H9 (cell line): ENCODE measurements around the gene SPECC1L. TPM values are rescaled to one million over a fixed set of nuclear protein-coding genes. Genes with fewer than 3 reads are reported as not detected.
"Not testable (repeated sequence)": the region's sequence is repeated elsewhere in the genome, so short reads cannot be mapped to it uniquely, and the experiment has no call there.

Experiments
- DNase-seq: peaks from one replicate; pipeline ENCODE4 v3.0.0-alpha.2; 2017
- H2AFZ ChIP-seq: one replicate; pipeline ENCODE4 v1.6.1; 2013; ENCODE audit warnings: mild to moderate bottlenecking, low read length, control low read depth, moderate library complexity
- H2AK5ac ChIP-seq: 2 replicates; pipeline ENCODE4 v1.6.1; 2013; ENCODE audit warnings: low read length, control low read depth, mixed read lengths; ENCODE audit not compliant: insufficient read length
- H2BK120ac ChIP-seq: one replicate; pipeline ENCODE4 v1.6.1; 2013; ENCODE audit warnings: low read depth, mild to moderate bottlenecking, low read length, control low read depth, inconsistent platforms; ENCODE audit not compliant: poor library complexity, severe bottlenecking
- H2BK12ac ChIP-seq: 2 replicates; pipeline ENCODE4 v1.6.1; 2013; ENCODE audit warnings: low read length, control low read depth, mixed read lengths, low read depth; ENCODE audit not compliant: insufficient read length
- H2BK15ac ChIP-seq: 2 replicates; pipeline ENCODE4 v1.6.1; 2013; ENCODE audit warnings: low read depth, low read length, control low read depth
- H2BK20ac ChIP-seq: one replicate; pipeline ENCODE4 v1.6.1; 2013; ENCODE audit warnings: low read depth, mild to moderate bottlenecking, low read length, control low read depth, inconsistent platforms; ENCODE audit not compliant: poor library complexity, severe bottlenecking
- H2BK5ac ChIP-seq: 2 replicates; pipeline ENCODE4 v1.6.1; 2013; ENCODE audit warnings: low read length, control low read depth, mixed read lengths; ENCODE audit not compliant: insufficient read length
- H3K14ac ChIP-seq: 2 replicates; pipeline ENCODE4 v1.6.1; 2013; ENCODE audit warnings: low read length, control low read depth; ENCODE audit not compliant: insufficient read depth
- H3K18ac ChIP-seq: 2 replicates; pipeline ENCODE4 v1.6.1; 2013; ENCODE audit warnings: low read depth, mild to moderate bottlenecking, mixed read lengths, low read length, control low read depth; ENCODE audit not compliant: insufficient read length
- H3K23ac ChIP-seq: 2 replicates; pipeline ENCODE4 v1.6.1; 2013; ENCODE audit warnings: low read length, control low read depth, mixed read lengths, low read depth; ENCODE audit not compliant: insufficient read length
- H3K23me2 ChIP-seq: 2 replicates; pipeline ENCODE4 v1.6.1; 2013; ENCODE audit warnings: low read depth, mild to moderate bottlenecking, mixed read lengths, low read length, control low read depth; ENCODE audit not compliant: insufficient read length, poor library complexity, severe bottlenecking
- H3K27ac ChIP-seq: 2 replicates; pipeline ENCODE4 v1.5.1; 2013; ENCODE audit warnings: low read length, control low read depth, mixed read lengths, low read depth; ENCODE audit not compliant: insufficient read length
- H3K27me3 ChIP-seq: 2 replicates; pipeline ENCODE4 v1.6.1; 2013; ENCODE audit warnings: low read length, control low read depth, inconsistent platforms; ENCODE audit not compliant: insufficient read depth
- H3K4ac ChIP-seq: 2 replicates; pipeline ENCODE4 v1.6.1; 2013; ENCODE audit warnings: low read depth, mild to moderate bottlenecking, control low read depth, inconsistent platforms, low read length, moderate library complexity
- H3K4me1 ChIP-seq: 2 replicates; pipeline ENCODE4 v1.6.1; 2013; ENCODE audit warnings: low read length, control low read depth, inconsistent platforms; ENCODE audit not compliant: insufficient read depth
- H3K4me2 ChIP-seq: 2 replicates; pipeline ENCODE4 v1.6.1; 2013; ENCODE audit warnings: low read length, control low read depth, mixed read lengths; ENCODE audit not compliant: insufficient read length, insufficient read depth
- H3K56ac ChIP-seq: 2 replicates; pipeline ENCODE4 v1.6.1; 2013; ENCODE audit warnings: low read depth, mild to moderate bottlenecking, mixed read lengths, low read length, control low read depth; ENCODE audit not compliant: insufficient read length
- H3K79me1 ChIP-seq: 2 replicates; pipeline ENCODE4 v1.6.1; 2013; ENCODE audit warnings: low read depth, mild to moderate bottlenecking, moderate library complexity, low read length, control low read depth, inconsistent platforms; ENCODE audit not compliant: insufficient read depth, poor library complexity, severe bottlenecking
- H3K79me2 ChIP-seq: 2 replicates; pipeline ENCODE4 v1.6.1; 2013; ENCODE audit warnings: low read length, control low read depth, inconsistent platforms; ENCODE audit not compliant: insufficient read depth
- H3K9ac ChIP-seq: 2 replicates; pipeline ENCODE4 v1.6.1; 2013; ENCODE audit warnings: low read length, control low read depth, mixed read lengths; ENCODE audit not compliant: insufficient read length; ENCODE audit errors: extremely low read depth
- H3K9me3 ChIP-seq: one replicate; pipeline ENCODE4 v1.6.1; 2013; ENCODE audit warnings: low read depth, low read length, inconsistent platforms; ENCODE audit not compliant: control insufficient read depth
- H3T11ph ChIP-seq: one replicate; pipeline ENCODE4 v1.6.1; 2013; ENCODE audit warnings: mild to moderate bottlenecking, low read length, control low read depth, inconsistent platforms
- H4K20me1 ChIP-seq: one replicate; pipeline ENCODE4 v1.6.1; 2013; ENCODE audit not compliant: control insufficient read depth, insufficient read length, insufficient read depth
- H4K5ac ChIP-seq: 2 replicates; pipeline ENCODE4 v1.6.1; 2013; ENCODE audit warnings: low read depth, mild to moderate bottlenecking, mixed read lengths, low read length, control low read depth; ENCODE audit not compliant: insufficient read length
- H4K8ac ChIP-seq: replicated peaks from 2 replicates; pipeline ENCODE4 v1.6.1; 2013; ENCODE audit warnings: low read length, control low read depth, mixed read lengths, low read depth; ENCODE audit not compliant: insufficient read length
- H4K91ac ChIP-seq: 2 replicates; pipeline ENCODE4 v1.6.1; 2013; ENCODE audit warnings: low read depth, mild to moderate bottlenecking, moderate library complexity, mixed read lengths, low read length, control low read depth; ENCODE audit not compliant: insufficient read length
- H3K27ac Mint-ChIP-seq, 3 experiments: 2 replicates in 2 of 3; 3 replicates in 1 of 3; pipeline ENCODE4 v1.8.0; 2020 to 2021; ENCODE audit warnings: mixed read lengths in 3 of 3, mild to moderate bottlenecking in 1 of 3, moderate library complexity in 1 of 3
- H3K27me3 Mint-ChIP-seq: 2 replicates; pipeline ENCODE4 v1.8.0; 2021; ENCODE audit warnings: low read depth, mild to moderate bottlenecking, moderate library complexity, mixed read lengths
- H3K36me3 Mint-ChIP-seq, 3 experiments: 2 replicates in 2 of 3; 3 replicates in 1 of 3; pipeline ENCODE4 v1.8.0; 2020 to 2021; ENCODE audit warnings: low read depth in 3 of 3, mixed read lengths in 3 of 3; ENCODE audit not compliant: insufficient read depth in 1 of 3
- H3K4me1 Mint-ChIP-seq, 2 experiments: 2 replicates each; pipeline ENCODE4 v1.8.0; 2020; ENCODE audit warnings: mixed read lengths in 2 of 2
- H3K4me3 Mint-ChIP-seq, 2 experiments: 2 replicates in 1 of 2; 3 replicates in 1 of 2; pipeline ENCODE4 v1.8.0; 2020 to 2021; ENCODE audit warnings: mild to moderate bottlenecking in 2 of 2, mixed read lengths in 2 of 2, moderate library complexity in 1 of 2
- H3K9me3 Mint-ChIP-seq, 2 experiments: 2 replicates in 1 of 2; 3 replicates in 1 of 2; pipeline ENCODE4 v1.8.0; 2020; ENCODE audit warnings: mild to moderate bottlenecking in 2 of 2, mixed read lengths in 2 of 2, moderate library complexity in 1 of 2
- WGBS: extraction: QIAGEN DNeasy Blood & Tissue Kit; methylation state at CpG from one replicate; pipeline ENCODE4 v1.1.7; 2013; ENCODE audit warnings: missing lambda C conversion rate, low lambda C conversion rate, mixed read lengths; ENCODE audit not compliant: insufficient read length; ENCODE audit errors: extremely low coverage; 5-methylcytosine and 5-hydroxymethylcytosine counted together
- total RNA-seq: library from RNA; stranded (reverse); gene quantifications from 2 replicates; pipeline ENCODE4 v1.2.1, GENCODE V29; 2021
- TF ChIP-seq, protein P1 (sequence below): fragments of 200-600 bp; sonication (generic); conservative IDR thresholded peaks from 3 replicates; pipeline ENCODE4 v1.8.0; 2021; ENCODE audit warnings: antibody characterized with exemption, mild to moderate bottlenecking

The SPECC1L gene
- total RNA-seq, 1 experiment from 2014 or later = 57.1 TPM

DNA sequence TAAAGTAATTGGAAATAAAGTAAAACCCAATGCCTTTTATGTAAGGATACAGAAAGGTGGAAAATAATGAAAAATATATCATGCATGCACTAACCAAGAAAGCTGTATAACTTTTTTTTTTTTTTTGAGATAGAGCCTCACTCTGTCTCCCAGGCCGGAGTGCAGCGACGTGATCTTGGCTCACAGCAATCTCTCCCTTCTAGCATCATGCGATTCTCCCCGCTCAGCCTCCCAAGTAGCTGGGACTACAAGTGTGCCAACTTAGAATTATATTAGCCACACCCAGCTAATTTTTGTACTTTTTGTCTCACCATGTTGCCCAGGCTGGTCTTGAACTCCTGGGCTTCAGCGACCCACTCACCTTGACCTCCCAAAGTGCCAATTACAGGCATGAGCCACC lies 30.2 kb upstream of the SPECC1L start:
- Histone ChIP-seq H3K56ac (no peak overlapping the region), H3K4ac (no peak overlapping the region), H3K79me1 (no peaks in the 10 kb centered on the region), H4K8ac (no peak overlapping the region), H2AK5ac (no peak overlapping the region), H4K20me1 (no peaks in the 10 kb centered on the region), H2BK5ac (no peak overlapping the region), H3K79me2 (no peaks in the 10 kb centered on the region), H2BK15ac (no peak overlapping the region), H4K91ac (no peak overlapping the region), H3K18ac (no peak overlapping the region), H3K4me1 (no peaks in the 10 kb centered on the region), H3K23ac (no peak overlapping the region), H3K27ac (no peak overlapping the region), H3K4me2 (no peak overlapping the region), H2BK12ac (no peak overlapping the region), H3K27me3 (no peaks in the 10 kb centered on the region), H3K9me3 (no peaks in the 10 kb centered on the region), H4K5ac (no peak overlapping the region), H3K14ac (no peak overlapping the region), H2AFZ (no peak overlapping the region), H3T11ph (no peak overlapping the region), H2BK120ac (no peak overlapping the region), H2BK20ac (no peak overlapping the region), H3K23me2 (no peaks in the 10 kb centered on the region), H3K9ac (no peak overlapping the region)
- Mint-ChIP-seq H3K9me3 (no peaks in the 10 kb centered on the region), H3K27me3 (no peaks in the 10 kb centered on the region), H3K4me3 (no peak overlapping the region), H3K36me3 (no peaks in the 10 kb centered on the region), H3K4me1 (peaks cover 7 to 16% of the 10 kb centered on the region in 2 experiments), H3K27ac (no peak overlapping the region)
- WGBS = no CpG with 5 or more reads among the region's 6 CpGs
- no peak for DNase-seq
- TF ChIP-seq, protein P1, sequence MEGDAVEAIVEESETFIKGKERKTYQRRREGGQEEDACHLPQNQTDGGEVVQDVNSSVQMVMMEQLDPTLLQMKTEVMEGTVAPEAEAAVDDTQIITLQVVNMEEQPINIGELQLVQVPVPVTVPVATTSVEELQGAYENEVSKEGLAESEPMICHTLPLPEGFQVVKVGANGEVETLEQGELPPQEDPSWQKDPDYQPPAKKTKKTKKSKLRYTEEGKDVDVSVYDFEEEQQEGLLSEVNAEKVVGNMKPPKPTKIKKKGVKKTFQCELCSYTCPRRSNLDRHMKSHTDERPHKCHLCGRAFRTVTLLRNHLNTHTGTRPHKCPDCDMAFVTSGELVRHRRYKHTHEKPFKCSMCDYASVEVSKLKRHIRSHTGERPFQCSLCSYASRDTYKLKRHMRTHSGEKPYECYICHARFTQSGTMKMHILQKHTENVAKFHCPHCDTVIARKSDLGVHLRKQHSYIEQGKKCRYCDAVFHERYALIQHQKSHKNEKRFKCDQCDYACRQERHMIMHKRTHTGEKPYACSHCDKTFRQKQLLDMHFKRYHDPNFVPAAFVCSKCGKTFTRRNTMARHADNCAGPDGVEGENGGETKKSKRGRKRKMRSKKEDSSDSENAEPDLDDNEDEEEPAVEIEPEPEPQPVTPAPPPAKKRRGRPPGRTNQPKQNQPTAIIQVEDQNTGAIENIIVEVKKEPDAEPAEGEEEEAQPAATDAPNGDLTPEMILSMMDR = no peak

DNA sequence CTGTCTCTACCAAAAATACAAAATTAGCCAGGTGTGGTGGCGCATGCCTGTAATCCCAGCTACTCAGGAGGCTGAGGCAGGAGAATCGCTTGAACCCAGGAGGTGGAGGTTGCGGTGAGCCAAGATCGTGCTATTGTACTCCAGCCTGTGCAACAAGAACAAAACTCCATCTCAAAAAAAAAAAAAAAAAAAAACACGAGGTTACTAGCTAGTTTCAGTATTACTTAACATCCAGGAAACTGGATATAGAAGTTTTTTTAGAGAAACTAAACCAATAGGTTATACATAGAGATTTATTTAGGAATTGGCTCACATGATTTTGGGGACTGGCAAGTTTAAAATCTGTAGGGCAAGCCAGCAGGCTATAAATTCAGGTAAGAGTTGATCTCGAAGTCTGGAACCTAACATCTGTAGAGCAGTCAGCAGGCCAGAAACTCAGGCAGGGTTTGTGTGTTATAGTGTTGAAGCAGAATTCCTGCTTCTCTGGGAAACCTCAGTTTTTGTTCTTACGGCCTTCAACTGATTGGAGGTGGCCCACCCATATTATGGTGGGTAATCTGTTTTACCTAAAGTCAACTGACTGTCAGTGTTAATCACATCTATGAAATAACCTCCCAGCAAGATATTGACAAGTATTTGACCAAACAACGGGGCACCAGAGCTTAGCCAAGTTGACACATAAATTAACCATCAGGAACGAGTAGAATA lies 29.5 kb upstream of the SPECC1L start:
- H3K27ac ChIP-seq, H3T11ph ChIP-seq, H3K9me3 ChIP-seq, H3K56ac ChIP-seq, H2BK15ac ChIP-seq, H2BK120ac ChIP-seq, H3K4ac ChIP-seq, H3K23me2 ChIP-seq, H4K20me1 ChIP-seq, H3K23ac ChIP-seq, H3K27ac Mint-ChIP-seq, H4K91ac ChIP-seq, H3K14ac ChIP-seq, H3K27me3 Mint-ChIP-seq, H3K4me3 Mint-ChIP-seq, DNase-seq, H3K79me1 ChIP-seq, H4K8ac ChIP-seq, H3K36me3 Mint-ChIP-seq, H3K9me3 Mint-ChIP-seq, H2AFZ ChIP-seq, H3K27me3 ChIP-seq, H2BK5ac ChIP-seq, H3K9ac ChIP-seq, H3K18ac ChIP-seq, H3K79me2 ChIP-seq, H2AK5ac ChIP-seq, H2BK12ac ChIP-seq, H3K4me1 ChIP-seq, H3K4me2 ChIP-seq, H2BK20ac ChIP-seq, H4K5ac ChIP-seq: not testable (repeated sequence)
- H3K4me1 Mint-ChIP-seq = peaks cover 7 to 16% of the 10 kb centered on the region in 2 experiments
- WGBS = no CpG with 5 or more reads among the region's 9 CpGs
